ENCODE measurements around the gene ILRUN. TPM values are rescaled to one million over a fixed set of nuclear protein-coding genes. Genes with fewer than 3 reads are reported as not detected.
A peak's percentile ranks its signal among the peaks of the same experiment; 100 is the strongest.

Gene ILRUN
- total and polyA plus RNA-seq, 9 of the 15 experiments (the other 6 are each of a cell fraction or from before 2014, with no cell fraction given): 24.9 to 78.9 (median 53.4) TPM

DNA sequence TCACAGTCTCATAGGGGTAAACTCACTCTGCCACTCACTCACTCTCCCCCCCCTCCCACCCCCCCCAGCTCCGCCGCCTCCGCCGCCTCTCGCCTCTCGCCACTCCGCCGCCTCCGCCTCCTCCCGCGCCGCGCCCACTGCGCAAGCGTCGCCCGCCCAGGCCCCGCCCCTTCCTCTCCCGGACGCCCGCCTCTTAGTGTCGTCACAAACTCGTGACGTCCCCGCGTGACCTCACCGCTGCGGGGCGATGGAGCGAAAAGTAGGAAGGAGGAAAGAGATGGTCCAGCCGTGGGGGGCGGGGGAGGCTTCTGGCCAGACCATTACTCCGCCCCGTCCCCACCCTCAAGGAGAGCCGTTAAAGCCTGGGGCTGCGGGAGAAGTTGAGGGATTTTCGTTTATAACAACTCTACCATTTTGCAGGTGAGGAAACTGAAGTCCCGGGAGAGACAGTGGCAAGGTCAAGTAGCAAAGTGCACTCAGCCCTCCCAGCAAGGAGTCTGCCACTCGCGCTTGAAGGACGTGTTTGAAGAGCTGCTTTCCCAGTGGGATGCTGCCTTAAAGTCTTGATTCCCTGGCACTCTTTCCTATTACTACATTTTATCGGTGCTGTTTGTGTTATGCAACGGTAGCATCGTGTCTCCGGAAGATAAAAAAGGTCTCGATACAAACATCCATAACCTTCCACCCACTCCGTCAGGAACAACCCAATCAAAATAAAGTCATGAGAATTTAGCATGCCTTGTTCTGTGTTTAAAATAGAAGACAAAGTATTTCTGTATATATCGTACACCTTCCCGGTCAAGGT lies at the start of gene ILRUN (continued):
- TF ChIP-seq, protein P1, sequence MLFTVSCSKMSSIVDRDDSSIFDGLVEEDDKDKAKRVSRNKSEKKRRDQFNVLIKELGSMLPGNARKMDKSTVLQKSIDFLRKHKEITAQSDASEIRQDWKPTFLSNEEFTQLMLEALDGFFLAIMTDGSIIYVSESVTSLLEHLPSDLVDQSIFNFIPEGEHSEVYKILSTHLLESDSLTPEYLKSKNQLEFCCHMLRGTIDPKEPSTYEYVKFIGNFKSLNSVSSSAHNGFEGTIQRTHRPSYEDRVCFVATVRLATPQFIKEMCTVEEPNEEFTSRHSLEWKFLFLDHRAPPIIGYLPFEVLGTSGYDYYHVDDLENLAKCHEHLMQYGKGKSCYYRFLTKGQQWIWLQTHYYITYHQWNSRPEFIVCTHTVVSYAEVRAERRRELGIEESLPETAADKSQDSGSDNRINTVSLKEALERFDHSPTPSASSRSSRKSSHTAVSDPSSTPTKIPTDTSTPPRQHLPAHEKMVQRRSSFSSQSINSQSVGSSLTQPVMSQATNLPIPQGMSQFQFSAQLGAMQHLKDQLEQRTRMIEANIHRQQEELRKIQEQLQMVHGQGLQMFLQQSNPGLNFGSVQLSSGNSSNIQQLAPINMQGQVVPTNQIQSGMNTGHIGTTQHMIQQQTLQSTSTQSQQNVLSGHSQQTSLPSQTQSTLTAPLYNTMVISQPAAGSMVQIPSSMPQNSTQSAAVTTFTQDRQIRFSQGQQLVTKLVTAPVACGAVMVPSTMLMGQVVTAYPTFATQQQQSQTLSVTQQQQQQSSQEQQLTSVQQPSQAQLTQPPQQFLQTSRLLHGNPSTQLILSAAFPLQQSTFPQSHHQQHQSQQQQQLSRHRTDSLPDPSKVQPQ (CRISPR knock-in tag; IDR thresholded peaks at IDR 0.05; ENCODE audit: borderline replicate concordance): no peak
- TF ChIP-seq TAF9B (IDR thresholded peaks at IDR 0.05; ENCODE audit: partially characterized antibody): peak; percentile 48
- TF ChIP-seq TRIM28 (IDR thresholded peaks at IDR 0.05): 0 out of 2 replicates have a peak, but pooled peaks have one; percentile 38
- TF ChIP-seq GABPA (tag; conservative IDR thresholded peaks at IDR 0.05; ENCODE audit: low read depth): peak; percentile 82
- peak; percentile 79 for TF ChIP-seq CCNT2 (IDR thresholded peaks at IDR 0.05; ENCODE audit: borderline replicate concordance, extremely low read depth, insufficient read length, low read depth, low read length)
- no peak for TF ChIP-seq STAG1 (CRISPR knock-in tag; IDR thresholded peaks at IDR 0.05; ENCODE audit: borderline replicate concordance)
- no peak for TF ChIP-seq SRSF7 (optimal IDR thresholded peaks at IDR 0.05; ENCODE audit: low read depth, low read length)
- TF ChIP-seq ZEB2 (IDR thresholded peaks at IDR 0.05): peak; percentile 52; the same call in 1 of the 2 replicates
- TF ChIP-seq TBL1XR1 (IDR thresholded peaks at IDR 0.05; ENCODE audit: low read length in 2 of 2): peak in 1 of 2 experiments; percentile 94; a peak in 2 of 4 replicates
- peak; percentile 96 for TF ChIP-seq NBN (IDR thresholded peaks at IDR 0.05; ENCODE audit: low read depth)
- TF ChIP-seq RAD51 (IDR thresholded peaks at IDR 0.05; ENCODE audit: borderline replicate concordance, low read depth): peak; percentile 63; the same call in 1 of the 2 replicates
- no peak for TF ChIP-seq ZNF398 (CRISPR knock-in tag; IDR thresholded peaks at IDR 0.05)
- TF ChIP-seq PREB (CRISPR knock-in tag; IDR thresholded peaks at IDR 0.05): 0 out of 2 replicates have a peak, but pooled peaks have one; percentile 44
- TF ChIP-seq RFX5 (IDR thresholded peaks at IDR 0.05; ENCODE audit: low read depth, low read length): no peak
- no peak for TF ChIP-seq ZNF280B (CRISPR knock-in tag; IDR thresholded peaks at IDR 0.05)
- peak; percentile 82 for TF ChIP-seq E2F8 (IDR thresholded peaks at IDR 0.05; ENCODE audit: low read depth, partially characterized antibody)

Measured in K562 (cell line).